Epithelial cell of proximal tubule (primary cell): Measurements from ENCODE around the gene MAPK8IP2. TPM values are rescaled to one million over a fixed set of nuclear protein-coding genes. Genes with fewer than 3 reads are reported as not detected.

ENCODE experiments used
- DNase-seq: peaks from one replicate; pipeline ENCODE4 v3.0.0-alpha.2; 2011; ENCODE audit warnings: low read depth
- H3K4me3 ChIP-seq: 2 replicates; pipeline ENCODE4 v1.5.1; 2011; ENCODE audit warnings: low read depth, mild to moderate bottlenecking, low read length
- CTCF ChIP-seq: conservative IDR thresholded peaks from 2 replicates; pipeline ENCODE4 v1.5.1; 2012; ENCODE audit warnings: low read depth, mild to moderate bottlenecking, low read length
- total RNA-seq: library from RNA; depleted of rRNA; stranded (reverse); fragments of >200 nt; gene quantifications from 2 replicates; pipeline ENCODE4 v1.2.3, GENCODE V29; 2015

The MAPK8IP2 gene
- total RNA-seq, 1 donor from 2014 or later = 0.23 TPM

GRCh38 chr22:50575426-50575941 lies 25.1 kb upstream of the MAPK8IP2 start:
- no peak overlapping the region for H3K4me3 ChIP-seq
- no peak for DNase-seq
- no peak for TF ChIP-seq CTCF

- TF ChIP-seq CTCF = peak; percentile 42
- H3K4me3 ChIP-seq = no peak overlapping the region
- DNase-seq = no peak
Observed at GRCh38 chr22:50576070-50576469, 24.5 kb upstream of the MAPK8IP2 start.

- DNase-seq = no peak
- no peak overlapping the region for H3K4me3 ChIP-seq
- TF ChIP-seq CTCF = no peak
Observed at GRCh38 chr22:50576806-50577696, 23.5 kb upstream of the MAPK8IP2 start.

GRCh38 chr22:50577697-50577986 lies 23.0 kb upstream of the MAPK8IP2 start:
- DNase-seq = no peak
- TF ChIP-seq CTCF = no peak
- H3K4me3 ChIP-seq = no peak overlapping the region

- no peak within 1 kb of the TSS for H3K4me3 ChIP-seq
- TF ChIP-seq CTCF = no peak
- DNase-seq = no peak
Observed at GRCh38 chr22:50577987-50578775, 22.4 kb upstream of the MAPK8IP2 start, which contains the start of gene CPT1B. Gene CPT1B, minus strand, starts transcription at chr22:50578427. Its CDS starts 512 bp downstream, at chr22:50577915.

- H3K4me3 ChIP-seq = no peak overlapping the region
- TF ChIP-seq CTCF = no peak
Observed at GRCh38 chr22:50578776-50579310, 21.8 kb upstream of the MAPK8IP2 start.

More at GRCh38 chr22:50578776-50579310, 21.8 kb upstream of the MAPK8IP2 start:
- DNase-seq = no peak
